GM18499 (cell line): ENCODE measurements around the gene AUP1.

Source experiments
- ATAC-seq: cut with Tn5 transposase; IDR thresholded peaks from one replicate; pipeline ENCODE4 v1.9.1; 2021; ENCODE audit warnings: moderate number of reproducible peaks; ENCODE audit not compliant: insufficient read depth, unreplicated experiment

Gene AUP1

GRCh38 chr2:74481961-74482800 is 47.3 kb downstream of the AUP1 start:
- peak; percentile 15 for ATAC-seq

- no peak for ATAC-seq
Measured at GRCh38 chr2:74481431-74481830, 48.1 kb downstream of the AUP1 start.
